CD4-positive, alpha-beta T cell treated with Interleukin-6 at 100 ng/mL for 8 hours (primary cell): ENCODE data around the gene MME.
"Not testable (repeated sequence)": the region's sequence is repeated elsewhere in the genome, so short reads cannot be mapped to it uniquely, and the experiment has no call there.

ENCODE experiments used
- DNase-seq: peaks from one replicate; pipeline ENCODE4 v3.0.0-alpha.2; 2020; ENCODE audit warnings: mixed read lengths, low spot score

Gene MME

GRCh38 chr3:155194973-155195957 lies 115.1 kb downstream of the MME start:
- DNase-seq = no peak

DNA sequence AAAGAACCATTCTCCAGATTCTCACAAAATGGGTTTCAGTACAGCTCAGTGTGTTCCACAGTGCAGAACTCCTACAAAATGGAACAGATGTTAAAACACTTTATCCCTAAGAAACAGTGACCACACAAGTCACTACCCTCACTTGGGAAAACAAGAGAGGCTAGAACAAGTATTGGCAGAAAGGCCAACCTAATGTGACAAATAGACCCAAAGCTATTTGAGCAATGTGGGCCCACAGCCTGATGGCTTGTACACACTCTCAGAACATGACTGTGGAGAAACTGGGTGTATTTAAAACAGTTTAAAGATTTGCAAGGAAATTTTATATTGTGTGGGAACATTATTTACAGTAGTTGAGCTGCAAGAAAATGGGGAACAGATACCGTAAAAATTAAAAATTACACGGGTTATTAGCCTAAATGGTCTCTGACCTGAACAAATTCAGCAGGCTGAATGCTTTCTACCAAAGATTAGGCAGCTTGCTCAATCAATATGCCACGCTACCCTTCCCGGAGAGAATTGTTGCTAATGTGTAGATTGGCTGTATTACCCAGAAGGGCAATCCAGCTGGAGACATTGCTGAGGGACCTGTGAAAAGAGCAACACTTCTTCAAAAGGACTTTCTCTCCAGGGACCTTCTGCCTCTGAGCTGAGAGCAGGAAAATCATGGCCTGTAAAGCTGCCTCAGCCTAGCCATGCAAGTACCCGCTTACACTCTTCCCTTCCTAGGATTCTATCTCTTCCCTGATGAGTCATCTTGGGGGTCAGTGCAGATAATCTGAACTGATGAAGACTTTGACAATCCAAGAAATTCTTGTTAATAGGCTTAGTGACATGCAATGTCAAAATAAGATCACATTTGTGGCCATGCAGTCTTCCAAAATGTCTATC lies 116.3 kb downstream of the MME start:
- no peak for DNase-seq

- no peak for DNase-seq
These were observed 117.7 kb downstream of the MME start for GRCh38 chr3:155197786-155198185.

GRCh38 chr3:155202626-155203025 lies 122.5 kb downstream of the MME start:
- DNase-seq = no peak

GRCh38 chr3:155204851-155205250 lies 124.7 kb downstream of the MME start:
- DNase-seq = no peak

DNA sequence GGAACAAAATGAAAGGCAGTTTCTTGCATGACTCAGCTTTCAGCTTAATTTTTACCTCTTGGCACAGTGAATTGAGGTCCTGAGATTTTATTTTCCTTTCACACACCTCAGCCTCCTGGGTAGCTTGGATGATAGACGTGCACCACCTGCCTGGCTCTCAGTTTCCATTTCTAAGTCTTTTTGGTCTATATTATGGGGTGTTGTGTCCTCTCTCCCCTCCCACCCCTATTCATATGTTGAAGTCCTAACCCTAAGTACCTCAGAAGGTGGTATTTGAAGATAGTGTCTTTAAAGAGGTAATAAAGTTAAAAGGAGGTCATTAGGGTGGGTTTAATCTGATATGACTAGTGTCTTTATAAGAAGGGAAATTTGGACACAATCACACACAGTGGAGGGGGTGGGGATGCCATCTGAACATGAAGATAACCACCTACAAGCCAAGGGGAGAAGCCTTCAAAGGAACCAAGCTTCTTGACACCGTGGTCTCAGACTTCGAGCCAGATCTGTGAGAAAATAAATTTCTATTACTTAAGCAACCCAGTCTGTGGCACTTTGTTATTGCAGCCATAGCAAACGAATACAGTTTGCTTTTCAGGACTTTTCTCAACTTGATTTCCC lies 128.2 kb downstream of the MME start:
- DNase-seq = no peak

DNA sequence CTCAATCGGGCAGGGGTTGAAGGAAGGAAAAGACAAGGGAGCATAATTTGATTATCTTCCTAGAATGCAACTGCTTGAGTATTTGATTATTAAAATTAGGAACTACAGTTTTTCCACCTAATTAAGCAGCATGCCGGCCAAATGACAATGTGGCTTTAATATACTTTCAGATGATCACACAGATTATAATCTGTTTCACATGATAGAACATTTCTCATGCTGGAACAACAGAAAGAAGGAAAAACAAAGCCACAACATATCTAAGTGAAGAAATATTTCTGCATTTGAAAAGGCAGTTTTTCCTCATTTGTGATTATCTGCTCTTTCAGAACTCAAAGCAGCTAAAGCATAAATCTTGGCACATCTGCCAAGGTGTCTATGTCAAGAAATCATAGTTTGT lies 130.6 kb downstream of the MME start:
- DNase-seq = no peak

DNA sequence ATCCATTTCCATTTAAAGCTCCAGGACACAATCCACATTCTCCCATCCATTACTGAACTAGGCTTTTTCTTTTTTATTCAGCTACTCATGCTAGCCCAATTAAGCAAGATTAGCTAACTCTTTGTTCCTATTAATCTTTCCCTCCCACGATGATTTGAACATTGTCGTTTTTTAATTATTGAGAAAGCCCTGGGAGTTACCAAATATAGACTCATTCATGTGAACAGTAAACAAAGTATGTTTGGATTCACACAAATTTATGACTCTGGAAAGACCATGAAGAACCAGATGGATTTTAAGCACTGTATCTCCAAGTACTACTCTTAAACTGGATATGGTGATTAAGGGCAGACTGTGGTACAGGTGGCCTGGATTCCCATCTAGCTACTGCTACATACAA lies 131.1 kb downstream of the MME start:
- DNase-seq = no peak

DNA sequence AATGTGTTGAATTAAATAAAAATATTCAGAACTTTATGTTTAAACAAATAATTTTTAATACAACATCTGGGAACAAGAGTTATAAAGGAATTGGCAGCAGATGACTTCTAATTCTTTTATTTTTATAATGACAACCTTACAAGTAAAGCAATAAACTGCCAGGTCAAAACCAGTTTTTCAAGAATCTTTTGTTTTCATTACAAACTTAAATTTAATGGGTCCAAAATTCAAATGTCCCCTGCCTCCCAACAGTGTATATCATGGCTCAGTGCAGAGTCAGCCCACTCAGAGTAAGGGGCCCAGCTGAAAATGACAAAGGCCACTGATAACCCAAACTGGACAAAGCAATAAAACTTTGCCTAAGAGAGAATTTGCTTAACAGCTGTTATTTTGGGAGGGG lies 131.8 kb downstream of the MME start:
- no peak for DNase-seq

DNA sequence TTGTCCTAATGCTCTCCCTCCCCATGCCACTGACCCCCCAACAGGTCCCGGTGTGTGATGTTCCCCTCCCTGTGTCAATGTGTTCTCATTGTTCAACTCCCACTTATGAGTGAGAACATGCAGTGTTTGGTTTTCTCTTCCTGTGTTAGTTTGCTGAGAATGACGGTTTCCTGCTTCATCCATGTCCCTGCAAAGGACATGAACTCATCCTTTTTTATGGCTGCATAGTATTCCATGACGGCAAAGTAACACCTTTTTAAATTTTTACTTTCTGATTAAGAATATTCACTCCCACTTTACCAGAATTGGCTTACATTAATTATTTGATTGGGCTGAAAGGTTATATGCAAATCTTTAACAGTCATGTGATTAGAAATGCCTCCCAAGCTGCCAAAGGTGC lies 135.9 kb downstream of the MME start:
- not testable (repeated sequence) for DNase-seq

DNA sequence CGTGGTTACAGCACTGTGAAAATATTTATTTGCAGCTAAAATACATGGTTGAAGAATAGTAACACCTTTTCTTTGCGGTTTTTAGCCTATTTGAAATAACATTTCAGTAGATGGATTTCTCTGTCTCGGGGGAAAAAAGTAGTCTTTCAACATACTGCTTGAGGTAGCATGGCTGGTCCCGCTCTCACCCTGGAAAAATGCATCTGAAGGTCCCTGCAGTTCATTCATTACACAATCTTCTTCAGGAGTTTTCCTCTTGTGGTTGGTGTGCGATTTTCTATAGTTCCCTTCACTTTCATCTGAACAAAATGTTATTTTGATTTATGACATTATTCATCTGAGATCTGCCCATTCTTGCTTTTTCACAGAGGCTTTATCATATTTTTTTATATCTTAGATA lies 137.5 kb downstream of the MME start:
- no peak for DNase-seq

DNA sequence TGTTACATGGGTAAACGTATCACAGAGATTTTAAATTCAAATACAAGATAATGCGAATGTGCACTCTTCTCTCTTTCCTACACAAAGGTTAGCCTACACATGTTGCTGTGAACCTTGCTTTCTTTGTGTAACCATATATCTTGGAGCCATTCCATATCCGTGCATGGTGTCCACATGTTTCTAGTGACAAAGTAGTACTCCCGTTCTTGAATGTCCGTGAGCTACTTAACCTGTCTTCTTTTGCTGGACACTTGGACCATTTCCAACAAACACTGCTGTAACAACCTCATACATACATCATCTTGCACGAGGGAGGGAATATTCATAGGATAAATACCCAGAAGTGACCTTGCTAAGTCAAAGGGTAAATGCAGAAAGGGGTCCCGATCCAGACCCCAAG lies 138.3 kb downstream of the MME start:
- DNase-seq = no peak

DNA sequence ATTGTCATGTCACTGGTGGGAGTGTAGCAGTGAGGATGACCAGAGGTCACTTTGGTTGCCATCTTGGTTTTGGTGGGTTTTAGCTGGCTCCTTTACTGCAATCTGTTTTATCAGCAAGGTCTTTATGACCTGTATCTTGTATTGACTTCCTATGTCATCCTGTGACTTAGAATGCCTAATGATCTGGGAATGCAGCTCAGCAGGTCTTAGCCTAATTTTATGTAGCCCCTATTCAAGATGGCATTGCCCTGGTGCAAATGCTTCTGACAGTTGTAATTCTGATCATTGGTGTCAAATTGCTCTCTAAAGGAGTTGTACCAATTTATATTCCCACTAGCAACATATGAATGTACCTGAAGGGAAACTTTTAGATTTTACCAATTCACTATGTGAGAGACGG lies 139.0 kb downstream of the MME start:
- DNase-seq = no peak

- no peak for DNase-seq
These were observed 145.3 kb downstream of the MME start for GRCh38 chr3:155225417-155225816.

GRCh38 chr3:155227141-155227540 lies 147.0 kb downstream of the MME start:
- DNase-seq = no peak

DNA sequence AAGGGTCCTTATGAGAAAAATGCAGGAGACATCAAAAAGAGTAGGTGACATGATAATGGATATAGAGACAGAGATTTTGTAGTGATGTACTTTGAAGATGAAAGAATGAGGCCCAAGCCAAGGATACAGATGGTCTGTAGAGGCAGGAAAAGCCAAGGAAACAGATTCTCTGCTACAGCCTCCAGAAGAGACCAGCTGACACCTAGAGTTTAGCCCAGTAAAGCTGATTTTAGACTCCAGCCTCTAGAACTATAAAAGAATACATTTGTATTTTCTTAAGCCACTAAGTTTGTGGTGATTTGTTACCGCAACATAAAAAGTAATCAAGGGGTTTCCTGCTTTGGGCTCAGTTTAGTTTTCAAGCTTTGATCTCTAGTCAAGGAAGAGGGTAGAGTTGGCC lies 148.6 kb downstream of the MME start:
- DNase-seq = no peak

GRCh38 chr3:155229086-155229485 lies 149.0 kb downstream of the MME start:
- no peak for DNase-seq

DNA sequence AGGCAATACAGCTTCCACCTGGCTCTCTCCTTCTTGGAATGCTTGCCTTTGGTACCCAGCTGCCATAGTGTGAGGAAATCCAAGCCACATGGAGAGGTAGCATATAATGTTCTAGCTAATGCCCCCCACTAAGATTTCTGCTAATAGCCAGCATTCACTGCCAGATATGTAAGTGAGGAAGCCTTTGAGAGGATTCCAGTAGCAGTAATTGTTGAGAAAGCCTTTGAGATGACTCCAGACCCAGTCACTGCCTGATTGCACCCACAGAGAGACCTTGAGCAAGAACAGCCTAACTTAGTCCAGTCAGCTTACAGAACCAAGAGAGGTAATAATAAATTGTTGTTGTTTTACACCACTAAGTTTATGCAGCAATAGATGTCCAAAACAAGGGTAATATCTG lies 150.3 kb downstream of the MME start:
- no peak for DNase-seq

DNA sequence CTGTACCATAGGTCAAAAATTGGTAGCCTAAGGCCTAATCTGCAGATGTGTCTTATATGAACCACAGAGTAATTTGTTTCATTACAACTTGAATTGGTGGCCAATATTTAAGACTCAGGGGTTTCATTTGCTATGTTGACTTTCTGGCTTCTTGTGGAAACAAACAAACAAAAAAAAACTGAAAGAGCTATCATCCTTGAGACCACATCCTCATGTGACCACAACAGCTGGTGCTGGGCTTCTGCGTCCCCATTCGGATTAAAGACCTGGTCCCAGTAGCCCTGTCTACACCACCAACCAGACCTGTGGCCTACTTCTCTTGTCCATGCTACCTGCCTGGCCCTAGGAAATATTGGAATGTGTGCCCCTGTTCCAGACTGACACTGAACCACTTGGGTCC lies 151.7 kb downstream of the MME start:
- DNase-seq = no peak

DNA sequence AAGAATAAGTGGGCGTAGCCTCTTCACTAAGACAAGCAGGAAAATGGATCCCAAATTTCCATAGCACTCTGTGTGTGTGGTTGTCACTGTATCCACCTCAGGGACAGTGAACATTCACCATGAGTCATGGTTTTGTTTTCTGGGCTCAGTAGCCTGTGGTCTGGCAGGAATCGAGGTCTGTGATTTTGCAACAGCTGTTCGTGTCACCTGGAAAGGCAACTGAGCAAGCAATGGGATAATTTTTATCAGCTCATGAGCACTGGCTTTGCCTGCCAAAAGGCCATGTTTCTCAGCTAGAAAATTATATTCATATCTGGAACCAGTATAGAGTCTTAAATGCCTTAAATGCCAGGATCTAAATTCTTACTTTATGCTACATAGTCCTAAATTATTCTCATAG lies 152.5 kb downstream of the MME start:
- DNase-seq = no peak

GRCh38 chr3:155233213-155233612 lies 153.1 kb downstream of the MME start:
- DNase-seq = no peak
